NCI-H1694 (cell line): ENCODE results near the gene LRP6.
"Not testable (repeated sequence)": the region's sequence is repeated elsewhere in the genome, so short reads cannot be mapped to it uniquely, and the experiment has no call there.

Experiments used
- DNase-seq: peaks from one replicate; lab custom pipeline; 2025; lab: John Stamatoyannopoulos, UW

LRP6 gene

DNA sequence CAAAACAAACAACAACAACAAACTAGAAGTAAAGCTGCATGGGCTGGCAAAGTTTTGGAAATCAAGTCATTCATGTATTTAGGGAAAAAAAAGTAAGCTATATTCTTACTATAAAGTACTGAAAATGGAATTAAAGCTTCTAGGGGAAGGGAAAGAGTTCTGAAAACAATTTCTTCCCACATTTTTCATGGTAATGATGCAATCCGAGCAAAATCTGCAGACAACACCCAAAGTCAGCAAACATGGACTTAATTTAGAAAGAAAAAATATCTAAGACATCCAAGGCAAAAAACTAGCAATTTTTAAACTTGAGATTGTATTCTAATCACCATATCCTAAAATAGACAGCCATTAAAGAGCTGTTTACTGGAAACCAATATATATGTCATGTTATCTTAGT is 86.3 kb downstream of the LRP6 start:
- DNase-seq: no peak

DNA sequence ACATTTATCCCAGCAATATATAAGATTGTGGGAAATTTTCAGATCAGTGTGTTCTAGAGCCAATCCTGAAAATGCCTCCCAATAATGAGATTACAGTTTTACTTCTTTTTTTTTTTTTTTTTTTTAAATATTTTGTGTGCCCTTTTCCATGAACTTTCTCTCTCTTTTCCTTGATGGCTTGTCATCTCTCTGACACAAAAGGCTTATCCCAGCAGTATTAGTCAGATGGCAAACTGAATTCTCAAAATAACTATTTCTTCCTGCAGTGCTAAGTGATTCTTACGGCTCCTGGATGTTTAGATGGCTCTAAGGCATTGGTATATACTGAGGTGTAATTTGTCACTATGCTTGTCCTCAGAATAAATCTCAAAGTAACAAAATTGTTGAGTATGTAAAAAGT is 86.7 kb downstream of the LRP6 start:
- DNase-seq: no peak

DNA sequence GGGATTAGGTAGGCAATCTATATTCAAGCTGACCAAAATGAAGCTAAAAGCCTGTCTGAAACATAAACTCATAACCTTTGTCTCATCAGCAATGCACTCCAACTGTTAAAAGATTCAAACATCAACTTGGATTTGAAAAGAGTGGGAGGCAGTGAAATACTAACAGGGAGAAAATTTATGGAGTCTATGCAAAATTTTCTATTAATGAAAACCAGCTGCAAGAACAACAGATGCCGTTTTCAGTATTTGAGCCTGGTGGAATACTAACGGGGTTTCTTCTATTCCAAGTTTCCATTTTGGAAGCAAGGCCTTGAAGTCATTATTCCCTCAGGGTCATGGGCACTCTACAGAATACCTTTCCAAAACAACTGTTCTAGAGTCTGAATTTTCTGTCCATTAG is 88.3 kb downstream of the LRP6 start:
- no peak for DNase-seq

DNA sequence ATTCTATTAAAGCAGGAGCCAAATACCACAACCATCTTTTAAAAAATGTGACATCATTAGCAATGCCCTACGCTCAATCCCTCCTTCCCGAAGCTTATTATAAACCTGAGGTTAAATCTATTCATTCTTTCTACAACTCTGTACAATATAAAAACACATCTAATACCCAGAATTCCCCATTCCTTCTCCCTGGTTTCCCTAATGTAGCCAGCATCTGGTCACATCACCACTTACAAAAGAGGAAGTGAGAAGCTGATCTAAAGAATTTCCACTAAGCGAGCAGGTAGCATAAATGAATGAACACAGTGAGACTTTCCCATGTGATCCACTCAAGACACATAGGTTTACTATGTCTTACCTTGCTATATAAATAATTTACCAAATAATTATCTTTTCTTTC is 90.4 kb downstream of the LRP6 start:
- DNase-seq: no peak

DNA sequence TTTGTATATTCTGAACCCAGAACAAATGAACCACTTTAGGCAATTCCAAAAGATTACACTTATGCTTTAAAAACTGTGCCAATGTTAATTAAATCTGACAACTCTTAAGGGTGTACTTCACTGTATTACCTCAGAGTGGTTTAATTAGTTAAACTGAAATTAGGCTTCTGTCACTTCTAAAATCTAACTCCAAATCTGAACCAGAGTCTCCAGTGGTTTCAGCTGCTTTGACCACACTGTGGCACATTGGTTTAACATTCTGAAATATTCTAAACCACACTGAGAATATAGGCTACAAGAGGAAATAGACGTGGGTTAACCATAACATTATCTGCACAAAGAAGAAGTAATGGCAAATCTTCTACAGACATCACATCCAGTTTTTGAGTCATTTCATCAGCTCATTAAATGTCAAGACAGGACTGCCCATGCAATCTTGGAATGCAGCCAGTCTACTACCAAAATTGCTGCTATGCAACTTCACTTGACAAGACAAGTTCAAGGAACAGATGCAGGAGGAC is 94.8 kb downstream of the LRP6 start:
- no peak for DNase-seq

DNA sequence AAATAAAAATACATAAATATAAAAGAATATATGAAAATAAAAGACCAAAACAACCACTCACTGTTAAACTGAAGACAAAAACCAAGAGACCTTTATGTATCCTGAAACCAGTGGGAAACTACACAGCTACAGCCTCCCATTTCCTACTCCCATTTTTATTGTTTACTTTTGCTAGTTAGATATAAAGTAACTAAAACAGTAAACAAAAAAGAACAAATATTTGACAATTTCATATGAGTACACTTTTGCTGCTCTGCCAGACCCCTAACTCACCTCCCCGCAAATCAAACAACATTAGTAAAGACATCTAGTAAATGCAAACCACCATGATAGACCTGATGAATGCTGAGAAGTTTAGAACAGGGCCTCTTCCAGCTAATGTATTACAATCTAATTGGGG is 99.0 kb downstream of the LRP6 start:
- DNase-seq: no peak

DNA sequence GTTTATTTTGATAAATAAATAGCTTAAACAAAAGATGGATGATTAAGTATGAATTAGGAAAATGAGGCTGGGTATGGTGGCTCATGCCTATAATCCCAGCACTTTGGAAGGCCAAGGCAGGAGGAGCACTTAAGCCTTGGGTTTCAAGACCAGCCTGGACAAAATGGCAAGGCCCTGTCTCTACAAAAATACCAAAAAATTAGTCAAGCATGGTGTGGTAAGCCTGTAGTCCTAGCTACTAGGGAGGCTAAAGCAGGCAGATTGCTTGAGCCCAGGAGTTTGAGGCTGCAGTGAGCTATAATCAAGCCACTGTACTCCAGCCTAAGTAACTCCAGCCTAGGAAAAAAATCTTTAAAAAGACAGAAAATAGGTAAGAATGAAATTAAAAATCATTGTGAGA is 100.1 kb downstream of the LRP6 start:
- no peak for DNase-seq

DNA sequence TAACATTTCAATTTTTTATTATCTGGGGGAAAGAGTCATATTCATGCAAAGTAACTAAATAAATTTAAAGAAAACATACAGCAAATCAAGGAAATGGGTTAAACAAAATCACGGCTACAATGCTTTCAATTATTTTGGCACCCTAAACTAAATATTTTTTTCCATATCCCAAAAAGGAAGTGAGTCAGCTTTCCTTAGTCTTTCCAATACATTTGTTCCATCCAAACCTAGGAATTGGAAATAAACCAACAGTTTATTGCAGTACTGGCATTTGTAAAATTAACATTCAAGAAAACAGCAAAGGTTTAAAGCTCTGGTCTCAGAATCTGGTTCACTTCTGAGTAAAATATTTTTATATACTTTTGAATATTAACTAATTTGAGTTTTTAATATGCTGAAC is 106.9 kb downstream of the LRP6 start:
- DNase-seq: no peak

DNA sequence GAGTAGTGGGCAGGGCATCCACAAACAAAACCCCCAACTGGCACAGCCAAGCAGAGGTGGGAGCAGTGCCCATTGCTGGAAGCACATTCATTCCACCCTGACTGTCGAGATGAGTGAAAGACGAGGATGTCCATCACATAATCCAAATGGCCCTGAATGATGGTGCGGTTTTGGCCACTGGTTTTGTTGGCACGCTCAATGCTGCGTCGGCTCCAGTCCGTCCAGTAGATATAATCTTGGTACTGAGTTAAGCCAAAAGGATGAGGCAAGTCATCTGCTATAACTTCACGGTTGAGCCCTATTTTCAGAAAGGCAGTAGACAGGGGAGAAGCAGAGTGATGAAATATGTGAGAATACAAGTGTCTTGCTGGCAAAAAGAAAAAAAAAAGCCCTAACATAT is 108.0 kb downstream of the LRP6 start:
- no peak for DNase-seq

DNA sequence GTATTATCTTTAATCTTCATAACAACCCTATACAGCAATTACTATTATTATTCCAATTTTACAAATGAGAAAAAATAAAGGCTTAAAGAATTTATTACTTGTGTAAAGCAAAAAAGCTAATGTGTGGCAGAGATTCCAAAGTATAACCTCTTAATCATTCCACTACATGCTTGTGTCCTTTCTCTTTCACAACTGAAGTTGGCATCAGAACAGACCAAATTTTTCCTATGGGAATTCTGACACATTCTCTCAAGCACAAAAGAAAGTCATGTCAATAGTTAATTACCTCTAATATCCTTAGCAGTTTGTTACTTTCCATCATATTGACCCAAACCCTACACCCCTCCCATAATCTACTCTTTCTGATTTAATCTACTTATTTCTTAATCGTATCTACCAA is 109.4 kb downstream of the LRP6 start:
- no peak for DNase-seq

DNA sequence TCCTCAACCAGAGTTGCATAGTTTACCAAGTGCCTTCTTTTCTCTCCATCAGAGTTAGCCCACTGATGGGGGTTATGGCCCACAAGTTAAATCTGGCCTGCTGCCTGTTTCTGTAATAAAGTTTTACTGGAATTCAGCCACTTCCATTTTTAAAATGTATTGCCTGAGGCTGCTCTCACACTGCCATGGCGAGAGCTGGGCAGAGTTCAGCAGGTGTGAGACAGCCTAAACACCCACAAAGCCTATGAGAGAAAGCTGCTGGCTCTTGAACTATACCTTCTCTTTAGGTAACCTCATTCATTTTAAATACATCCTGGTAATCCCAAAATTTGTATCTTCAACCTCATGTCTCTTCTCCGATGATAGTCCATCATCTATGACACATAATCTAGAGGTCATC is 110.0 kb downstream of the LRP6 start:
- DNase-seq: no peak

DNA sequence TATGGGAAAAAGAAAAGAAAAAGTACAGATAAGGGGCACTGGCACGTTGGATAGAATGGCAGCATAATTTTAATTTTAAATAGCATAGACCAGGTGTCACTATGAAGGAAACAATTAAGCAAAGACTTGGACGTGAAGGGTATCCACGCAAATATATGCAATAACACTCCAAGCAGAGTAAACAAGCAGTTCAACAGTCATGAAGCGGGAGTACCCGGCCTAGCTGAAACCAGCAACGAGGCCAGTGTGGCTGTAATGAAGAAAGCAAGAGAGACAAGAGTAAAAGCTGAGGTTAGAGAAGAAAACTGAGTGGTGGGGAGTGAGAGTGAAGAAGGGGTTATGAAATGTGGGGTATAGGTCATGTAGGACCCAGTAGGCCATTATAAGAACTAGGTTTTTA is 110.7 kb downstream of the LRP6 start:
- no peak for DNase-seq

DNA sequence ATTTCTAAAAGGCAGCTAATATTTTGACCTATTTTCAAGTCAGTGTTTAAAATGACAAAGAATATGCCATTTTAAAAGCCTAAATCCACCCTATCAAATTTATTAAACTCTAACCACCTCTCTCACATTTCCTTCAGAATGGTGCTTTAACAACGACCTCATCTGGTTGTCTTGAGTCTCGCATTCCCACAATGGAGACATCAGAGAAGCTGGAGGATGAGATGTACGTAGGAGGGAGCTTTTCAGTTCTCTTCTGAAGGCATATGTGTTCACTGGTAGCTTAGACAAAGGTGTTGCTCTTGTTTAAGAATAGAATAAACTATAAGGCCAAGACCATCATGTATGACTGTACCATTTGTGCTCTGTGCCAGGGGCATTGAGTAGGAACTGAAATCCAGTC is 113.2 kb downstream of the LRP6 start:
- DNase-seq: no peak

DNA sequence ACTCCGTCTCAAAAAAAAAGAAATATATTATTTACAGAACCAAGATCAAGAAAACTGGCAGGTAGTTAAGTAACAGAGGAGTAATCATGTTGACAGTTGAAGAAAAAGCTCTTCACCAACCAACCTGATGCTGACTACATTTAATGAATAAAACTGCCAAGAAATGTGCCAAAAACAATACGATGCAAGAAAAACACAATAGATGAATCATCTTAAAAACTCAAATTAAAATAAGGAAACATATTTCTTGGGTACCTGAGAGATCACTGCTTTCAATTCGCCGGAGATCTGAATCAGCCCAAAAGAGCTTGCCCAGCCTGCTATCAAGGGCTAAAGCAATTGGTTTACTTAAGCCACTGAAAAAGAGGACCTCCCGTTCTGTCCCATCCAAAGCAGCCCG is 119.7 kb downstream of the LRP6 start:
- DNase-seq: no peak

DNA sequence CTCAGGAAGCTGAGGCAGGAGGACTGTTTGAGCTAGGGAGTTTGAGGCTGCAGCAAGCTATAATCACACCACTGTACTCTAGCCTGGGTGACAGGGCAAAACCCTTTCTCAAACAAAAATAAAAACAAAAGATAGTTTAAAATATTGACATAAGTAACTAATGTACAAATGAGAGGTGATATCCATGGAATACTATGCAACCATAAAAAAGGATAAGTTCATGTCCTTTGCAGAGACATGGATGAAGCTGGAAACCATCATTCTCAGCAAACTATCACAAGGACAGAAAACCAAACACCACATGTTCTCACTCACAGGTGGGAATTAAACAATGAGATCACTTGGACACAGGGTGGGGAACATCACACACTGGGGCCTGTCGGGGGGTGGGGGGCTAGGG is 122.3 kb downstream of the LRP6 start:
- not testable (repeated sequence) for DNase-seq

DNA sequence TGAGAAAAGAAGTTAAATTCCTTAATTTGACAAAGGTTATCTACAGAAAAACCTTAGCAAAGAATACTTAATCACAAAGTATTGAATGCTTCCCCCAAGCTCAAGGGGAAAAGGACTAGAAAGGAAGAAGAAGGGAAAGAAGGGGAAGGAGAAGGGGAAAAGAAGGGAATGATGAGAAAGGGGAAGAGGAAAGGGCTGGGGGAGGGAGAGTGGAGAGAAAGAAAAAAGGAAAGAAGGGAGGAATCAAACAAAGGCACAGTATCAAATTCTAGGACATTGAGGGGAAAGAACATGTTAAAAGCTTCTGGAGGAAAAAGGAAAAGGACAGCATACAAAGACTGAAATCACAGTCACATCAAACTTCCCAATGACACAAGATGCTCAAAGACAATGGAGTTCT is 125.8 kb downstream of the LRP6 start:
- DNase-seq: no peak

DNA sequence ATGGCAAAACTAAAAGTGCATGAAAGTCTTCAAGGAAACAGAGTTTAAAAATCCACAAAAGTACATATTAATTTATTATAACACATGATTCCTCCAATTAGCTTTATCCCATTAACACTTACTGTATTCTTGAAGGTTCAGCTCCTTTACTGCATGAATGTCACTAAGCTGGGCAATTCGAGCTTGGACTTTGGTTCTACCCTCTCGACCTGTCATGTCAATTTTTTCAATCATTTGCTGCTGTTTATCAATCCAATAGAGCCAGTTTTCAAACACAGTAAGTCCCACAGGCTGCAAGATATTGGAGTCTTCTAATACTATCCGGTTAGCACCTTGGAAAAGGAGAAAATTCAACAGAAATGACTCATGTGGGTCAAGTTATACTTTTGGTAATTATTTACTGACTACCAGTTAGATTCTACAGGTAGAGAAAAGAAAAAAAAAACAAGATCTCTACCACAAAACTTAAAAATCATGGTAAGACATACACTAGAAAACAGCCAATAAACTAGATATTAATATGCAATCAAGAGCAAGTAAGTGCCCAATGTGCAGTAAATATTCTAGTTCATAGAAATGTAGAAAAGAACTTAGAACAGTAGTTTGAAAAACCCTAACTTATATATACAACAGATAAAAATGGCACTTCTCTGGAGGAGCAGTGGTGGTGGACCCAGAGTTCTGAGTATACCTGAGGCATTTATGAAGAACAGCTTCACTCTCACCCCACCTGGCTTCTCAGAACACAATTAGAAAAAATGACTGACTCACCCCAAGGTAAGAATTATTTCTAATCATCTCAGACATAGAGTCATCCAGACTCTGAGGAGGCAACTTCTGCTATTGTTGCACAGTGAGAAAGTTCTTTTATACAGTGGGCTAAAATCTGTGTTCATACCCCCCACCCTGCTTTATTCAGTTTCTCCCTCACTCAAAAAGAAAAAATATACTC is 128.4 kb downstream of the LRP6 start:
- no peak for DNase-seq

DNA sequence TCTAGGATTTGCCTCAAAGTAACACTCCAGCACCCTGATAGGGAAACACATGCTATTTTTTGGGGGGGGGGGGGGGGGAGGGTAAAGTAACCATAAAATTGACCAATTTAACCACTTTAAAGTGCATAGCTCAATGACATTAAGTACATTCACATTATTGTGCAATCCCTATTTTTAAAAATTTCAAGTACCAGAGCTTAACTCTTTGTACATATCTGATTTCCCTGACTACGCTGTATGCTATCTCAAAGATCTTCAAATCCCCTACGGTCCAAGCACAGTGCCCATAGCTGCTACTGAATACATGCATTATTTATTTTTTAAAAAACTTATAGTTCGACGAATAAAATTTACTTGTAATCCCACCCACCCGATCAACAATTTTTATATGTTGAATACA is 133.1 kb downstream of the LRP6 start:
- no peak for DNase-seq

DNA sequence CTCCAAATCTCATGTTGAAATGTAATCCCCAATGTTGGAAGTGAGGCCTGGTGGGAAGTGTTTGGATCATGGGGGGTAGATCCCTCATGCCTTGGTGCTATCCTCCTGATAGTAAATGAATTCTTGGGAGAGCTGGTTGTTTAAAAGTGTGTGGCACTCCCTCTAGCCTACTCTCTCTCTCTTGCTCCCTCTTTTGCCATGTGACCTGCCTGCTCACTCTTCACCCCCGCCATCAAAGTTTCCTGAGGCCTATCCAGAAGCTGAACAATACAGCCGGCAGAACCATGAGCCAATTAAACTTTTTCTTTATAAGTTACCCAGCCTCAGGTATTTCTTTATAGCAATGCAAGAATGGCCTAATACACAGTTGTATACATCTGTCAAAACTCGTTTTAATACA is 133.6 kb downstream of the LRP6 start:
- no peak for DNase-seq

DNA sequence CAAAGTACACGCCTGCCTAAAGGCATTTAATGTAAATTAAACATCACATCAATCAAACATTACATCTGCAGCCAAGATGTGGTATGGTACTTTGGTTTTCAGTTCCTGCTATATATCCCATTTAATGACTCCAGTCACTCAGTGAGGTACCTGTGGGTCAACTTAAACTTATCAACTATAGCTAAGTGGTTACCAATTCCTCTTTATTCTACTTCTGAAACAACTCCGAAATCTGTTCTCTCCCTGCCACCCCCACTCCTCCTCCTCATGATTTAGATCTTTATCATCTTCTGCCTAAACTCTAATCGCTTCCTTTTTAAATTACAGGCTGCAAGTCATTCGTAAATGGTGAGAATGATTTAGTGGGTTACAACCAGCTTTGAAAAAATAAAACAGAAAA is 138.2 kb downstream of the LRP6 start:
- no peak for DNase-seq

DNA sequence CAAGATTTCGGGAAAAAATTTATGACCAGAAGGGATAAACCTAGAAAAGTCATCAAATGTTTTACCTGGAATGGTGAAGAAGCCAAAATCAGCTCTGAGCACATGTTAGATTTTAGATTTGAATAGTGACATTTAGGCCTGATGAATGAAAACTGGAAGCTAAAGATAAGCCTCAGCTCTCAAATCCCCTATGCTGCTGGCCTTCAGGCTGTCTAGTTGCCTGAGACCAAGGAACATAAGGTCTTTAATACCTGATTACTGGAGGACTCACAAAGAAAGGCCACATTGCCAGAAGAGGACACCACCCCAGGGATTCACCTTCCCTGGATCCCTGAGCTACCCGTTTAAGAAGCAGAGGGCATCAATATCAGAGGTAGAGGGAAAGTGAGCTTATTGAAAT is 139.5 kb downstream of the LRP6 start:
- no peak for DNase-seq

DNA sequence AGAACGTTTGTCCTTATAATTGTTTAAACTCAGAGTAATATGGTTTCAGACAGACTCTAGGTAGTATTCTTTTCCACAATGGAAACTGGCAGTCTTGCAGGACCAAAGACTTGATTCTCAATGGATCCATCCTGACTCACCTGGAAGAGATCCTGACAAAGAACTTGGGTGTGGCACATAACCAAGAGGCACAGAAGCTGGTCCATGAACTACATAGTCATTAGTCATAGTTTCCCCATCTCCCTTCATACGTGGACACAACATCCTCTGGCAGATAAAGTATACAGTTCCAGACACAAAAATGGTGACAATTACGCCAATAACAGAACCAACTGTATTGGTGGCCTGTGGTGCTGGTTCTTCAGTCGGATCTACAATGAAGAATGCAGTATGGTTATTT is 140.3 kb downstream of the LRP6 start:
- no peak for DNase-seq

DNA sequence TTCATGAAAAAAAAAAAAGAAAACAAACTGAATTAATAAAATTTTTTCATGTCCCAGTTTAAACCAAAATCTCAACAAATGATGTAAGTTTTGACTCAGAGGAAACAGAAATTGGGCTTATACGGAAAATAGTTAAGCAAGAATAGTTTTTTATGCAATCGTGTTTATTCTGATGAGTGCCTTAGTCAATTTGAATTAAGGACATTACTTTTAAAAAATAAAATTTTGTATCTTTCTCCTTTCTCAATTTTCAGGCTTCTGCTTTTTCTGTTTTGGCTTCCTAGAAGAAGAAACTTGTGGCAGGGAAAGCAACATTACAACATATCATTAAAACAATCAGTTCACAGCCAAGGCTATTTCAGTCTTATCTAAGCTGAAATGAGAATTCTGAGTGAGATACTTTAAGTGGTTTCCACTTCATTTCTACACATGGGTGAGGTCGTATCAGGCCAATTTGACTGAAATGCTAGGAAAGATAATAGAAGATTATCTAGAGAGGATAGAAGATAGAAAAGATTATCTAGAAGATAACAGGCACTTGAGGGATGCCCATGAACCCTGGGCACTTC is 143.7 kb downstream of the LRP6 start:
- no peak for DNase-seq

DNA sequence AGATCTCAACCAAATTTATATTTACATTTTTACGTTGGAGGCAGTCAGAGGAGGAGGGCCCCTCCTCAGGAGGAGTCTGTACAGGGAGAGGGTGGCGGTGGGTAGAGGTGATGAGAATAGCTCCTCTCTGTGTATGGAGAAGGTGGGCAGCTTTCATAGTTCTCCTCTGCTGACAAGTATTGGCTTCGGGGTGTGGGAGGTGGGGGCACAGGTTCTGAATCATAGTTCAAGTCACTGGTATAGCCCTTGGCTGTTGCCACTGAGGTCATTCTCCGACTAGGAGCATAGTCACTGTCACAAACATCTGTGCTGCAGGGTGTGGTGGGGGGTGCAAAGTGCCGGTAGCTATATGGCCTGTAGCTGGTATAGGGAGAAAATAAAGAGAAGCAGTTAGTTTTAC is 145.8 kb downstream of the LRP6 start:
- no peak for DNase-seq
